Measurements from ENCODE around the gene CASKIN1.
A peak's percentile ranks its signal among the peaks of the same experiment; 100 is the strongest.
"Not testable (repeated sequence)": the region's sequence is repeated elsewhere in the genome, so short reads cannot be mapped to it uniquely, and the experiment has no call there.

Gene CASKIN1

GRCh38 chr16:2204416-2205103 is 8.2 kb upstream of the CASKIN1 start:
- DNase-seq (ENCODE audit: low read depth): no peak
- no peak for TF ChIP-seq CTCF (IDR thresholded peaks at IDR 0.05; ENCODE audit: insufficient read depth, low read depth, low read length, missing control alignments)
- H3K4me3 ChIP-seq (ENCODE audit: low read length): peak overlapping the region; percentile 69

GRCh38 chr16:2203119-2203688 is 6.8 kb upstream of the CASKIN1 start:
- DNase-seq (ENCODE audit: low read depth): not testable (repeated sequence)

GRCh38 chr16:2200313-2200712 is 3.9 kb upstream of the CASKIN1 start:
- TF ChIP-seq CTCF (IDR thresholded peaks at IDR 0.05; ENCODE audit: insufficient read depth, low read depth, low read length, missing control alignments): no peak
- no peak overlapping the region for H3K4me3 ChIP-seq (ENCODE audit: low read length)
- DNase-seq (ENCODE audit: low read depth): no peak

More at GRCh38 chr16:2203119-2203688, 6.8 kb upstream of the CASKIN1 start:
- not testable (repeated sequence) for H3K4me3 ChIP-seq (ENCODE audit: low read length)

GRCh38 chr16:2199621-2200139 is 3.3 kb upstream of the CASKIN1 start:
- TF ChIP-seq CTCF (IDR thresholded peaks at IDR 0.05; ENCODE audit: insufficient read depth, low read depth, low read length, missing control alignments): no peak
- H3K4me3 ChIP-seq (ENCODE audit: low read length): no peak overlapping the region
- no peak for DNase-seq (ENCODE audit: low read depth)

GRCh38 chr16:2199095-2199494 is 2.7 kb upstream of the CASKIN1 start:
- no peak for DNase-seq (ENCODE audit: low read depth)
- no peak overlapping the region for H3K4me3 ChIP-seq (ENCODE audit: low read length)
- TF ChIP-seq CTCF (IDR thresholded peaks at IDR 0.05; ENCODE audit: insufficient read depth, low read depth, low read length, missing control alignments): no peak

- DNase-seq (ENCODE audit: low read depth): no peak
- no peak for TF ChIP-seq CTCF (IDR thresholded peaks at IDR 0.05; ENCODE audit: insufficient read depth, low read depth, low read length, missing control alignments)
- H3K4me3 ChIP-seq (ENCODE audit: low read length): no peak overlapping the region
Observed at GRCh38 chr16:2198283-2198682, 1.9 kb upstream of the CASKIN1 start.

GRCh38 chr16:2197765-2198164 is 1.4 kb upstream of the CASKIN1 start:
- no peak for DNase-seq (ENCODE audit: low read depth)
- TF ChIP-seq CTCF (IDR thresholded peaks at IDR 0.05; ENCODE audit: insufficient read depth, low read depth, low read length, missing control alignments): no peak
- H3K4me3 ChIP-seq (ENCODE audit: low read length): no peak overlapping the region

All from epithelial cell of esophagus (primary cell).